ENCODE data around the gene CHN2. TPM values are rescaled to one million over a fixed set of nuclear protein-coding genes. Genes with fewer than 3 reads are reported as not detected.

Gene CHN2
- total RNA-seq, 1 experiment from 2014 or later = 18.8 TPM

DNA sequence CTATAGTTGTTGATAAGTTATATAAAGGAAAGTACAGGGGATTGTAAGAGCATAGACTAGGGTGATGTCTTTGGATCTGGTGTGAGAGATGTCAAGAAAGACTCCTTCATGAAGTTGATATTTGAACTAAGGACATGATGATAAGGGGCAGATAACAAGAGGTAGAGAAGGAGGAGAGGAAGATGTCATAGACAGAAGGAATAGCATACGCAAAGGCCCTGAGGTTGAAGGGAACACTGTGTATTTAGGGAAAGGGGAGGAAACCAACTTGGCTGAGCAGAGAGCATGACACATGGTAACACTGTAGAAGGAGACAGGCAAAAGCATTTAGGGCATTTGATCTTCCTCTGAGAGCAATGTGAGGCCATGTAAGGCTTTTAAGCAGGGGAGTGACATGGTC, 170.8 kb downstream of the CHN2 start:
- no peaks in the 10 kb centered on the region for H3K27me3 Mint-ChIP-seq (ENCODE audit: insufficient read depth, unreplicated experiment)
- no peak overlapping the region for H3K4me3 Mint-ChIP-seq (ENCODE audit: unreplicated experiment)
- Histone ChIP-seq H3K27me3 (replicated peaks; ENCODE audit: control insufficient read depth, insufficient read depth, low read length) (no peaks in the 10 kb centered on the region), H3K9me3 (no peaks in the 10 kb centered on the region), H3K4me3 (ENCODE audit: low read depth, low read length) (no peak overlapping the region), H3K4me1 (peaks cover 10% of the 10 kb centered on the region), H3K36me3 (ENCODE audit: control insufficient read depth, insufficient read depth, low read length) (no peaks in the 10 kb centered on the region; the same call in 1 of the 2 replicates)
- H3K27ac Mint-ChIP-seq (ENCODE audit: unreplicated experiment) = no peak overlapping the region
- no peak for DNase-seq
- CTCF ChIA-PET = no interaction called here
- peaks cover 18% of the 10 kb centered on the region for H3K4me1 Mint-ChIP-seq (ENCODE audit: low read depth, unreplicated experiment)
- TF ChIP-seq, protein P1, sequence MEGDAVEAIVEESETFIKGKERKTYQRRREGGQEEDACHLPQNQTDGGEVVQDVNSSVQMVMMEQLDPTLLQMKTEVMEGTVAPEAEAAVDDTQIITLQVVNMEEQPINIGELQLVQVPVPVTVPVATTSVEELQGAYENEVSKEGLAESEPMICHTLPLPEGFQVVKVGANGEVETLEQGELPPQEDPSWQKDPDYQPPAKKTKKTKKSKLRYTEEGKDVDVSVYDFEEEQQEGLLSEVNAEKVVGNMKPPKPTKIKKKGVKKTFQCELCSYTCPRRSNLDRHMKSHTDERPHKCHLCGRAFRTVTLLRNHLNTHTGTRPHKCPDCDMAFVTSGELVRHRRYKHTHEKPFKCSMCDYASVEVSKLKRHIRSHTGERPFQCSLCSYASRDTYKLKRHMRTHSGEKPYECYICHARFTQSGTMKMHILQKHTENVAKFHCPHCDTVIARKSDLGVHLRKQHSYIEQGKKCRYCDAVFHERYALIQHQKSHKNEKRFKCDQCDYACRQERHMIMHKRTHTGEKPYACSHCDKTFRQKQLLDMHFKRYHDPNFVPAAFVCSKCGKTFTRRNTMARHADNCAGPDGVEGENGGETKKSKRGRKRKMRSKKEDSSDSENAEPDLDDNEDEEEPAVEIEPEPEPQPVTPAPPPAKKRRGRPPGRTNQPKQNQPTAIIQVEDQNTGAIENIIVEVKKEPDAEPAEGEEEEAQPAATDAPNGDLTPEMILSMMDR (IDR thresholded peaks at IDR 0.05; ENCODE audit: insufficient read depth in 1 of 2, low read depth in 1 of 2, low read length in 1 of 2, severe bottlenecking in 1 of 2, unreplicated experiment in 1 of 2) = no peak
- BruUV-seq (replicated peaks) = no TSS peak
- POLR2A ChIA-PET = no interaction called here
- H3K36me3 Mint-ChIP-seq (ENCODE audit: insufficient read depth, unreplicated experiment) = no peaks in the 10 kb centered on the region
- H3K9me3 Mint-ChIP-seq (ENCODE audit: unreplicated experiment) = no peaks in the 10 kb centered on the region
- intact Hi-C loops (cut with micrococcal nuclease; ENCODE audit: unreplicated experiment) = no loop called here

DNA sequence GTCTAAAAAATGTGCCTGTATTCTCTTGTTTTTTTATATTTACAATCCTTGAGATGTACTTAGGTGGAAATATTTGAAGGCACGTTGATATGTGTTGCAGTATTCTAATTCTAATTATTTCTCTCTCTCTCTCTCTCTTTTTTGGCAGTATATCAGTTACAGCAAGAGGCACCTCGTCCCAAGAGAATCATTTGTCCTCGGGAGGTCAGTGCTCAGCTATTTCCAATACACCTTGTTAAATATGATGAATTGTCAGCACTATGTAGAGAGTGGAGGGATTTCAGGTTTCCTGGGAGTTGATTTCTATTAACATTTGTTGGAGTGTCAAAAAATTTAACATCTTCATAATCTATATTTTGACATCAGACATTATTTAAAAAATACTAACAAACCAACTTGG, 173.2 kb downstream of the CHN2 start:
- Histone ChIP-seq H3K36me3 (ENCODE audit: control insufficient read depth, insufficient read depth, low read length) (no peaks in the 10 kb centered on the region; the same call in 1 of the 2 replicates), H3K27me3 (replicated peaks; ENCODE audit: control insufficient read depth, insufficient read depth, low read length) (no peaks in the 10 kb centered on the region), H3K9me3 (no peaks in the 10 kb centered on the region), H3K4me3 (ENCODE audit: low read depth, low read length) (no peak overlapping the region), H3K4me1 (peaks cover 16% of the 10 kb centered on the region)
- no peak overlapping the region for H3K4me3 Mint-ChIP-seq (ENCODE audit: unreplicated experiment)
- intact Hi-C loops (cut with micrococcal nuclease; ENCODE audit: unreplicated experiment) = no loop called here
- TF ChIP-seq, protein P1 (IDR thresholded peaks at IDR 0.05; ENCODE audit: insufficient read depth in 1 of 2, low read depth in 1 of 2, low read length in 1 of 2, severe bottlenecking in 1 of 2, unreplicated experiment in 1 of 2) = no peak
- H3K36me3 Mint-ChIP-seq (ENCODE audit: insufficient read depth, unreplicated experiment) = peaks cover 6% of the 10 kb centered on the region
- DNase-seq = no peak
- ChIA-PET CTCF (no interaction called here), POLR2A (no interaction called here)
- H3K9me3 Mint-ChIP-seq (ENCODE audit: unreplicated experiment) = no peaks in the 10 kb centered on the region
- no peak overlapping the region for H3K27ac Mint-ChIP-seq (ENCODE audit: unreplicated experiment)
- no peaks in the 10 kb centered on the region for H3K27me3 Mint-ChIP-seq (ENCODE audit: insufficient read depth, unreplicated experiment)
- H3K4me1 Mint-ChIP-seq (ENCODE audit: low read depth, unreplicated experiment) = peaks cover 27% of the 10 kb centered on the region
- BruUV-seq (replicated peaks) = no TSS peak

DNA sequence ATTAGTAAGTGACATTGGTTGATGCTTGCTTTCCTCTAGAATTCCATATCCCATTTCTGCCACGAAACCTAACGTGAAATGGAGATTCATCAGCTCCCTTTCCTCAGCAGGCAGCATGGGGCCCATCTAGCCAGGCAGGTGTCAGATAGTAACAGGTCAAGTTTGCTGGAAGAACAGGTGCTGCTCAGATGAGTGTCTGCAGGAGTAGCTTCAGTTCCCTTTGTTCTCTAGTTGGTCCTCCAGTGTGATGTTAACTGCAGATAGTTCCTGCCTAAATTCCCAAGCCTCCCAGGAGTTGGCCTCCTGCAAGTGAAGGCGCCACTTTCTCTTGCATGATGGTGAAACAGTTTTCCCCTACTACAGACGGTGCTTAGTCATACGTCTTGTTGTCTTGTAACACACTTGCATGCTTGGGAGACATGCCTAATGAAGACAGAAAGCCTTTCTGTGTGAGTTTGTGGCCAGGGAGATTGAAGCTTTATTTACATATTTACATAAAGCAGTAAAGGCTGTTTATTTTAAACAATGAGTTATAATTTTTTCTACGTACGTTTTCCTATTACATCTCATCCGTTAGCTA, 175.4 kb downstream of the CHN2 start:
- H3K27ac Mint-ChIP-seq (ENCODE audit: unreplicated experiment) = no peak overlapping the region
- CTCF ChIA-PET = interaction anchor here (1.0 to 1.3 kb wide), 2 partner anchors 24 to 264 kb away, joined by 3 read pairs; no protein-coding TSS in a partner anchor
- peaks cover 29% of the 10 kb centered on the region for H3K4me1 Mint-ChIP-seq (ENCODE audit: low read depth, unreplicated experiment)

More for the DNA sequence above, 175.4 kb downstream of the CHN2 start:
- no peaks in the 10 kb centered on the region for H3K9me3 Mint-ChIP-seq (ENCODE audit: unreplicated experiment)
- Histone ChIP-seq H3K27me3 (replicated peaks; ENCODE audit: control insufficient read depth, insufficient read depth, low read length) (no peaks in the 10 kb centered on the region), H3K4me1 (peaks cover 12% of the 10 kb centered on the region), H3K4me3 (ENCODE audit: low read depth, low read length) (no peak overlapping the region), H3K9me3 (no peaks in the 10 kb centered on the region), H3K36me3 (ENCODE audit: control insufficient read depth, insufficient read depth, low read length) (no peaks in the 10 kb centered on the region; the same call in 1 of the 2 replicates)
- no peaks in the 10 kb centered on the region for H3K27me3 Mint-ChIP-seq (ENCODE audit: insufficient read depth, unreplicated experiment)
- H3K36me3 Mint-ChIP-seq (ENCODE audit: insufficient read depth, unreplicated experiment) = peaks cover 6% of the 10 kb centered on the region
- DNase-seq = no peak
- BruUV-seq (replicated peaks) = no TSS peak
- intact Hi-C loops (cut with micrococcal nuclease; ENCODE audit: unreplicated experiment) = no loop called here
- H3K4me3 Mint-ChIP-seq (ENCODE audit: unreplicated experiment) = no peak overlapping the region
- TF ChIP-seq, protein P1 (IDR thresholded peaks at IDR 0.05; ENCODE audit: insufficient read depth in 1 of 2, low read depth in 1 of 2, low read length in 1 of 2, severe bottlenecking in 1 of 2, unreplicated experiment in 1 of 2) = no peak
- POLR2A ChIA-PET = no interaction called here

Data from Caco-2 (cell line).